ENCODE results near the gene AK1.

Gene AK1

DNA sequence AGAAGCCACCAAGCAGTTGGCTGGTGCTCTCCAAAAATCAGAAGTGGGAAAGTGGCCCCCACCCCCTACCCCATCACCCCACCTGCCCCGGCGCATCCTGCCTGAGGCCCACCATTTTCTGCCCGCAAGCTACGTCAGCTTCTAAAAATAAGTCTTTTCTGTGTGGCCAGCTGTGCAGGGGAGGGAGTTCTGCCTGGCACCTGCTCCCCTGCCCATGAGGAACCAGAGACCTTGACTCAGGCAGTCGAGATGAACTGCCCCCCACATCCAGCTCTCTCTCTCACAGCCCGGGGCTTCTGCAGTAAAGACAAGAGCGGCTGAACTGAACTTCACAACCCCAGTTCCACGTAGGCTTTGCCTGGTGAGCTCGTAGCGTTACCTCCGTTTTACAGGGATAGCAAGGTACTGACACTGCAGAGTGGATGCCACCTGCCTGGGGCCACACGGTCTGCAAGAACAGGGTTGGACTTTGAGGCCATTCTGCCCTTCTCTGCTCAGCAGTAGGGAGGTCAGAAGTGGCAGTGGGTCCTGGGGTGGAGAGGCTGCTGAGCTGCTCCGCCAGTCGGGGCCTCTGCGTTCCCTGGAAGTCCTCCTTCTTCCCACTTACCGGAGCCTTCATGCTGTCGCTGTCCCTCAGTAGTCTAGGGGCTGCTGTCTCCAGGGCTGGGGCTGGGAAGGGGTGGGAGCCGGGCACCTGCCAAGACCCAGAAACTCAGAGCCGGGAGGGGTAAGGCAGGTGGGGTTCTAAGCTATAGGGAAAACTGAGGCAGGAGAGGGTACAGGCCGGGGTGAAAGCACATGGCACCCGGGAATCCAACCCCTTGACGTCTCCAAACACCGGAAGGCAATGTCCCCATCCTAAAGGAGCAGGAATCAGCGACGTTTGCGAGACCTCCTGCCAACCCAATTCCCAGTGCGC, 38.6 kb upstream of the AK1 start:
- TF ChIP-seq POLR2A (IDR thresholded peaks at IDR 0.05; ENCODE audit: low read length): no peak
- TF ChIP-seq GATA1 (IDR thresholded peaks at IDR 0.05; ENCODE audit: low read depth, low read length): no peak
- peak; percentile 40 to 51 for DNase-seq

DNA sequence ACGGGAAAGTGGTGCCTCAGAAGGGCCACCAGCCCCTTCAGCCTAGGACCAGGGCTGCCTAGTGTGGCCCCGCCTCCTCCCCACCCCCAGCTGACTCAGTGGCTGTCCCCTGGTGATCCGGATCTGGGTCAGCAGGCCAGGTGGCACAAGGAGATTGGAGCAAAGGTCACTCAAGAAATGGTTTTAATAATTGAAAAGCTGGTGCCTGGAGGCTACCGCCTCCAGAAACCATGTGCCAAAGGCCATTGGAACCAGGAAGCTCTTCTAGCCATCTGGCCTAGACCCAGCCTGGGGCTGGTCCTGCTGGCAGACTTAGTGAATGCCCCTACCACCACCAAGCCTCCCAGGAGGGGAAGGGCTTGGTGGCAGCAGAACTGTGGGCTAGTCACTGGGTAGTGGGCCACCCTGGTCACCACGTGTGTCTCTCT, 37.9 kb upstream of the AK1 start:
- peak; percentile 82 to 84 for DNase-seq
- TF ChIP-seq GATA1 (IDR thresholded peaks at IDR 0.05; ENCODE audit: low read depth, low read length) (no peak), POLR2A (IDR thresholded peaks at IDR 0.05; ENCODE audit: low read length) (peak; percentile 29)

DNA sequence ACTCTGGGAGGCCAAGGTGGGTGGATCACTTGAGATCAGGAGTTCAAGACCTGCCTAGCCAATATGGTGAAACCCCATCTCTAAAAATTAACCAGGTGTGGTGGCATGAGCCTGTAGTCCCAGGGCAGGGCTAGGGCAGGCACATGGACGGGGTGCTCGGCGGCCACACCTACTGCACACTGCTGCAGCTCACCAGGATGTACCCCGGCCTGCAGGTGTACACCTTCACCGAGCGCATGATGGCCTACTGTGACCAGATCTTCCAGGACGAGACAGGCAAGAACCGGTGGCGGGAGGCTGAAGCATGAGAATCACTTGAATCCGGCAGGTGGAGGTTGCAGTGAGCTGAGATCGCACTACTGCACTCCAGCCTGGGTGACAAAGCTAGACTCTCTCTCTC, 36.2 kb upstream of the AK1 start:
- no peak for TF ChIP-seq POLR2A (IDR thresholded peaks at IDR 0.05; ENCODE audit: low read length)
- no peak for TF ChIP-seq GATA1 (IDR thresholded peaks at IDR 0.05; ENCODE audit: low read depth, low read length)
- DNase-seq: no peak

DNA sequence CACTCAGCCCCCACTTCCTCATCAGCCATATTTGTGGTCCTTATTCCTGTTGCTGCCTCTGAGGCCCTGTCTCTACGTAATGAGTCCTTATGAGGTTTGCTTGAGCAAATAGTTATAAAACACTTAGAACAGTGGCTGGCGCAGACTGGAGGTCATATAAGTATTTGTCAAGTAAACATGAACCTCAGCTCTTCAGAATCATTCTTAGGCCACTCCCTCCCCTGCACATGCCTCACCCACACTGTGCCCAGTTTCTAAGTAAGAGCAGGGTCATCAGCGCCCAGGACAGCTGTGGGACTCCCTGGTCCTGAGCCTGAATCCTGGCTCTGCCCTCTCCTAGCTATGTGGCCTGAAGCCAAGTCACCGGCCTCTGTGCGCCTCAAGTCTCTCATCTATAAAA, 35.4 kb upstream of the AK1 start:
- DNase-seq: no peak
- TF ChIP-seq GATA1 (IDR thresholded peaks at IDR 0.05; ENCODE audit: low read depth, low read length) (no peak), POLR2A (IDR thresholded peaks at IDR 0.05; ENCODE audit: low read length) (no peak)

DNA sequence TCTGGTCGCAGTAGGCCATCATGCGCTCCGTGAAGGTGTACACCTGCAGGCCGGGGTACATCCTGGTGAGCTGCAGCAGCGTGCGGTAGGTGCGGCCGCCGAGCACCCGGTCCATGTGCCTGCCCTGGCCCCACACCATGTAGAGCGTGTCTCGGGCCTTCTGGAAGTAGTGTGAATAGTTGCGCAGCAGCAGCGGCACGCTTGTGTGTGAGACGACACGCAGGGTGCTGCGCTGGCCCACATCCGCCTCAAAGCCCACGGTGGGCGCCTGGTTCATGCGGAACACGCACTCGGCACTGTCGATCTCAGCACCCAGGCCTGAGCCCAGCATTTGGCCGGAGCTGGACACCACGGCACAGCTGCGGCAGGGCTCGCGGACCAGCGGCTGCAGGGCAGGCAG, 34.8 kb upstream of the AK1 start:
- no peak for DNase-seq
- TF ChIP-seq POLR2A (IDR thresholded peaks at IDR 0.05; ENCODE audit: low read length) (no peak), GATA1 (IDR thresholded peaks at IDR 0.05; ENCODE audit: low read depth, low read length) (no peak)

DNA sequence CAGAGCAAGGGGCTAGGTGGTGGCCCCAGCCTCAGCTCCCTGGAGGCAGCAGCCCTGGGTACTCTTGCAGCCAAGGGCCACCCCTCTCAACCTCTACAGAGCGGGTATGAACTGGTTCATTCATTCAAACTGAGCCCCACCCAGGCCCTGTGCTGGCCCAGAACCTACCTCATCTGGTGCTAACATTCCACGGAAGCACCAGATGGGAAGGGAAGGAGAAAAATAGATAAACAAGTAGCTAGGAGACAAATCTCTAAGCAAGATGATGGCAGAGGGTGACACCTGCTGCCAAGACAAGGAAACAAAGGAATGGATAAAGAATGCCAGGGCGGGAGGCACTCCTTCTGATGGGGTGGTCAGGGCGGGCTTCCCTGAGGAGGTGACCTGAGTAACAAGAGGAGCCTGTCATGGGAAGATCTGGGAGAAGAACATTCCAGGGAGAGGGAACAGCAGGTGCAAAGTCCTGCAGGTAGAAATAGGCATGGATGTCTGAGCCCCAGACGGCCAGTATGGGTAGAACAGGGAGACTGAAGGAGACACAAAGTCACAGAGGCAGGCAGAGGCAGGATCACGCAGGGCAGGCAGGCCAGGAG, 33.2 kb upstream of the AK1 start:
- no peak for TF ChIP-seq POLR2A (IDR thresholded peaks at IDR 0.05; ENCODE audit: low read length)
- TF ChIP-seq GATA1 (IDR thresholded peaks at IDR 0.05; ENCODE audit: low read depth, low read length): no peak
- peak; percentile 56 to 62 for DNase-seq

DNA sequence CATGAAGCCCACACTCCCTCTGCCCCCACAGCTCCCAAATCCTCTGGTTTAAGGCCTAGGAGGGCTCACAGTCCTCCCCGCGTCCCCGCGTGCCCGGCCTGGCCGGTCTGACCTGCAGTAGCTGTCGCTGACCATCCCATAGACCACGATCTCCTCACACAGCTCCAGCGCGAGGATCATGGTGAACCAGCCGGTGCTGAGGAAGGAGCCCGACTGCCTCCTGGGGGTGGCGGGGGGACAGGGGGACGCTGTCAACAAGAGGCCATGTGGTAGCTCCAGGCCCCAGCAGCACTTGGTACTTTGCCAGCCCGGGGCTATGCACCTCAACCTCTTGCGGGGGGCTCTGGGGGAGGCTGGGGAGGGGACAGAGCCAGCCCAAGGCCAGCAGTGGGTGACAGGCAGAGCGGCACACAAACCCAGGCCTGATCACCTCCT, 32.4 kb upstream of the AK1 start:
- no peak for TF ChIP-seq POLR2A (IDR thresholded peaks at IDR 0.05; ENCODE audit: low read length)
- no peak for TF ChIP-seq GATA1 (IDR thresholded peaks at IDR 0.05; ENCODE audit: low read depth, low read length)
- no peak for DNase-seq

DNA sequence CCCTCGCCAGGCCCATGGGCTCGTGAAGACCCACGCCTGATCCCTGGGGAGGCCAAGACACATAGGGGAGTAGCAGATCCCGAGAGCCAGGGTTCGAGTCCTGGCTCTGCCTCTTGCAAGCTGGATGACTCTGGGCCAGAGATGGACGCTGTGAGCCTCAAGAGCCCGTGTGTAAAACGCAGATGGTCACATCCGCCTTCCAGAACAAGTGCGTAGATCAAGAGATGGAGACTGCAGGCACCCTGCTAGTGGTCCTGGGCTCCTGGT, 31.1 kb upstream of the AK1 start:
- TF ChIP-seq POLR2A (IDR thresholded peaks at IDR 0.05; ENCODE audit: low read length): no peak
- TF ChIP-seq GATA1 (IDR thresholded peaks at IDR 0.05; ENCODE audit: low read depth, low read length): no peak
- DNase-seq: no peak

DNA sequence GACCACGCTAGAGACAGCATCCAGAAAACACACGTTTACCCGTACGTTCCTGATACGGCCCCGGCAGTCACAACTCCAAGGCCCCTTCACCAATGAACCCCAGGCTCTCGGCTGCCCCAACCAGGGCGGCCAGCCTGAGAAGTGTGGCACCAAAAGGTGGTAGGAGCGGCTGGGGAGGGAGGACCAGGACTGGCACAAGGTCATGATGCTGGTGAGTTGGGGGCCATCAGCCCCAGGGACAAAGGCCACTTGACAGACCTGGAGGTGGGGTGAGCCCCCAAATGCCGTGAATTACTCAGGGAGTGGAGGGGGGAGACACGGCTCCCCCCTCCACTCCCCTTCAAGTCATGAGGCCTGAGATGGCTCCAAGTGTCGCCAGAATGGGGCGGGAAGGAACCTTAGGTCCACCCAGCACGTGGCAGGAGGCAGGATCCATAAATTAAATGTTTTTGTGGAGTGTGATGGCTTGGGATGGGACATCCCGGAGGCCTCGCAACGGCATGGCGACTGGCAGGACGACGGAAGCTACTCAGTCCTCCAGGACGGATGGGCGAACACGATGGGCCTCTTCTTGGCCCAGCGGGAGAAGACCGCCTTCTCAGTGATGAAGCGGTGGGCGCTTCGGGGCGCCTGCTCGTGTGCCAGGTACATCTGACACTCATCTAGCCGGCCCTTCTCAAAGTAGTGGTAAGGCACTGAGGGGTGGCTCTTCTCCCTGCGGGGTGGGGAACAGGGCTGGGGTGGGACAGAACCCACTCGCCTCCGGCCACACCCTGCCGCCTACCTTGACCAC, 30.6 kb upstream of the AK1 start:
- no peak for DNase-seq
- TF ChIP-seq POLR2A (IDR thresholded peaks at IDR 0.05; ENCODE audit: low read length): no peak
- no peak for TF ChIP-seq GATA1 (IDR thresholded peaks at IDR 0.05; ENCODE audit: low read depth, low read length)

DNA sequence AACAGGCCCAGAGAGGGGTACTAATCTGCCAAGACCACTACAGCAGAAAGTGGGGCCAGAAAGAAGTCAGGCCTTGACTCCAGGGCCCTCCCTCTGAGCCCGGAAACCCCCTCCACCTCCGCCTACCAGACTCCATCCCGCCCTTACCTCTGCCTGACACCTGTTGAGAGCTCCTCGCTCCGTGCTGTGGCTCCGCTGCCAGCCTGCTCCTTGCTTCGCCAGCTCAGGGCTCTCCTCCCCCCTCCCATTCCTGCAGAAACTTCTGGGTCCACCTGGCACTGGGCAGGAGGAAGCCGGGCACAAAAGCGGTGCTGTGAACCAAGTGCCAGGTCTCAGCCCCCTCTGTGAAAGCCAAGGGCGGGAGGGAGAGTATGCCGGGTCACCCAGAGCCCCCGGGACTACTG, 28.3 kb upstream of the AK1 start:
- no peak for DNase-seq
- no peak for TF ChIP-seq GATA1 (IDR thresholded peaks at IDR 0.05; ENCODE audit: low read depth, low read length)
- TF ChIP-seq POLR2A (IDR thresholded peaks at IDR 0.05; ENCODE audit: low read length): no peak

DNA sequence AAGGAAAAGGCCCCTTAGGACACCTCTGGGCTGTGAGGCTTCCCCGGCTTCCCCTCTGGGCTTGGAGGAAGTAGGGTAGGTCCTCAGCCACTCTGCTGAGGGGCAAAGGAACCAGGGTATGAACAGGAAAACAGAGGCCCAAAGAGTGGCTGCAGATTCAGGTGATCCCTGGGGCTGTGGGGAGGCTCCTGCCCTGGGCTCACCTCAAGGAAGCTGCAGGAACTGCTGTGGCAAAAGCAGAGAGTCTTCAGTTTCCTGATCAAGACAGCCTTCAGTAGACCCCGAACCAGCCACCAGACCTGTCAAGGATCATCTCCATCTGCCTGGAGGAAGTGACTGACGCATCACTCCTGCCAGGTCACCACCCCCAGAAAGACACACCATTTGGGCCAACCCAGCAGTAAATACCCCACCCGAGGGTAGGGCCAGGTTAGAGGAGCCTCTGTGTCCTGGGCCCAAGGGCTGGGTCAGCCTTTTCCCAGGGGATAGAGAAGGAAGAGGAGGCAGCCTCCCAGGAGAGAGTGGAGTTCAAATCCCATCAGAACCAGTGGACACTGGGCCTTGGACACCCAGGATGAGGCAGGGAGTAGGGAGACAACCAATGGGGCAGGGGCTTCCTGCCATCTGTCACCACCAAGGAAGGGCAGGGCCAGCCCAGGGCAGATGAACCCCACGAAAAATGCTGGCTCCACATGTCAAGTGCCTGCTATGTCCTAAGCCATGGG, 27.7 kb upstream of the AK1 start:
- TF ChIP-seq GATA1 (IDR thresholded peaks at IDR 0.05; ENCODE audit: low read depth, low read length): no peak
- no peak for TF ChIP-seq POLR2A (IDR thresholded peaks at IDR 0.05; ENCODE audit: low read length)
- DNase-seq: no peak

DNA sequence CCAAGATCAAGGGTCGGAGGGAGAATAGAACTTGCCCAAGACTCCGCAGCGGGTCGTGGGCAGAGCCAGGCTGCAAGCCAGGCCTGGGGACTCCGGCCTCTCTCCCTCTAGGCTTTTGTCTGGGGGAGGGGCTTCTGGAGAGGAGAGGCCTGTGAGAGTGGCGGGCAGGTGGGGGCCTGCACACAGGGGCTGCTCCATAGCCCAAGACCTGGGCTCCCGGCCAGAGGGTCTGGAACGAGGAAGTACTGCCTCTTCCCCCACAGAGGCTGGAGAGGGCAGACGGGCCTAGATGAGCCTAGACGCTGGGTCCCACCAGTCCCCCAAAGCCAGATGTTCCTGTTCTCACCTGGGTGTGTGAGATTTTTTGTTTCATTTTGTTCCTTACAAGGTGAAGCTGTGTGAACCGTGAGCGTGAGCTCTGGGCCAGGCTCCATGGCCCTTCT, 27.1 kb upstream of the AK1 start:
- TF ChIP-seq GATA1 (IDR thresholded peaks at IDR 0.05; ENCODE audit: low read depth, low read length) (no peak), POLR2A (IDR thresholded peaks at IDR 0.05; ENCODE audit: low read length) (no peak)
- DNase-seq: no peak

DNA sequence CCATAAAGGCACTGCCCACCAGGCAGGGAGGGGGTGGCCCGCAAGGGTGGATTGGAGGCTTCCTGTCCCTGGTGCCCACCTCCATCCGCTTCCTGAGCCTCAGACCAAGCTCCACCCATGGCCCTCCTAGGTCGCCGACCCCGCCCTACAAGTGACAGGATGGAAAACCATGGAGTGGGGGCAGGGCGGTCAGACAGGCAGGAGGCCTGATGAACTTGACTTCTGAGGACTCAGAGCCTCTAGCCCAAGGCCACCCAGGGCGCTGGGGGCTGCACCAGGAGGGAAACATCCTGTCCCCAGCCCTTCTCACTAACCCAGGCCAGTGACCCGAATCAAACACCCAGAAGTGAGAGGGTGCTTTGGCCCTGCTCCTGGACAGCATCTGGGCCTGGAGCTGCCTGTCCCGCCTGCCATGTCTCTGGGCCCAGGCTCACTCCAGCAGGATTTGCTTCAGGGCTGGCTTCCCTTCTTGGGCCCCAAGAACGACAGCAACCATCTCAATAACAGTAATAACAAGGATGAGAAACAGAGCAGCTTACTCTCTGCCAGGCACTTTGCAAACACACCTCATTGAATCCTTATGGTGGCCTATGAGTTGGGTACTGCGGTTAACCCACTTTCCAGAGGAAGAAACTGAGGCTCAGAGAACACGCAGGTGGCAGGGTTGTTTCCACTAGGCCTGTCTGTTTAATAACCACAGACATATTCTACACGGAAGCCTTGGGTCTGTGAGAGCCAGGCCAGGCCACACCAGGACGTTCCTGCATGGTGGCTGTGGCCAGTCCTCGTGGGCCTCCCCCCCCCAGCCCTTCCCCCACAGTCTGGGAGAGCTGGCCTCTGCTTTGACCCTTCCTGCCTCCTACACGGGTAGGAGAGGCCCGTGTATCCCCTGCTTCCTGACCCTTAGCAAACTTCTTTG, 26.3 kb upstream of the AK1 start:
- TF ChIP-seq POLR2A (IDR thresholded peaks at IDR 0.05; ENCODE audit: low read length) (peak; percentile 63), GATA1 (IDR thresholded peaks at IDR 0.05; ENCODE audit: low read depth, low read length) (no peak)
- peak; percentile 83 to 84 for DNase-seq

All from erythroblast (primary cell).